ENCODE results near the gene ABCA2.
A peak's percentile ranks its signal among the peaks of the same experiment; 100 is the strongest.

ABCA2 gene

GRCh38 chr9:137030538-137031527 is 2.8 kb upstream of the ABCA2 start:
- Histone ChIP-seq H3K4me3 (ENCODE audit: low read length) (no peak overlapping the region), H3K9me3 (ENCODE audit: insufficient read depth, low read depth, low read length) (no peaks in the 10 kb centered on the region), H3K27me3 (ENCODE audit: insufficient read depth, low read length) (peaks cover 33% of the 10 kb centered on the region), H3K9ac (ENCODE audit: low read depth, low read length) (no peak overlapping the region), H3K36me3 (ENCODE audit: insufficient read depth, low read depth, low read length) (no peaks in the 10 kb centered on the region), H3K27ac (ENCODE audit: low read length) (no peak overlapping the region), H3K4me1 (ENCODE audit: insufficient read depth, low read length) (no peaks in the 10 kb centered on the region)

GRCh38 chr9:137030006-137030405 is 2.0 kb upstream of the ABCA2 start:
- no peaks in the 10 kb centered on the region for H3K9me3 ChIP-seq (ENCODE audit: insufficient read depth, low read depth, low read length)
- no peaks in the 10 kb centered on the region for H3K36me3 ChIP-seq (ENCODE audit: insufficient read depth, low read depth, low read length)
- H3K9ac ChIP-seq (ENCODE audit: low read depth, low read length), result no peak overlapping the region
- H3K4me3 ChIP-seq (ENCODE audit: low read length), result no peak overlapping the region
- no peaks in the 10 kb centered on the region for H3K4me1 ChIP-seq (ENCODE audit: insufficient read depth, low read length)
- H3K27ac ChIP-seq (ENCODE audit: low read length), result no peak overlapping the region
- H3K27me3 ChIP-seq (ENCODE audit: insufficient read depth, low read length), result peaks cover 32% of the 10 kb centered on the region

DNA sequence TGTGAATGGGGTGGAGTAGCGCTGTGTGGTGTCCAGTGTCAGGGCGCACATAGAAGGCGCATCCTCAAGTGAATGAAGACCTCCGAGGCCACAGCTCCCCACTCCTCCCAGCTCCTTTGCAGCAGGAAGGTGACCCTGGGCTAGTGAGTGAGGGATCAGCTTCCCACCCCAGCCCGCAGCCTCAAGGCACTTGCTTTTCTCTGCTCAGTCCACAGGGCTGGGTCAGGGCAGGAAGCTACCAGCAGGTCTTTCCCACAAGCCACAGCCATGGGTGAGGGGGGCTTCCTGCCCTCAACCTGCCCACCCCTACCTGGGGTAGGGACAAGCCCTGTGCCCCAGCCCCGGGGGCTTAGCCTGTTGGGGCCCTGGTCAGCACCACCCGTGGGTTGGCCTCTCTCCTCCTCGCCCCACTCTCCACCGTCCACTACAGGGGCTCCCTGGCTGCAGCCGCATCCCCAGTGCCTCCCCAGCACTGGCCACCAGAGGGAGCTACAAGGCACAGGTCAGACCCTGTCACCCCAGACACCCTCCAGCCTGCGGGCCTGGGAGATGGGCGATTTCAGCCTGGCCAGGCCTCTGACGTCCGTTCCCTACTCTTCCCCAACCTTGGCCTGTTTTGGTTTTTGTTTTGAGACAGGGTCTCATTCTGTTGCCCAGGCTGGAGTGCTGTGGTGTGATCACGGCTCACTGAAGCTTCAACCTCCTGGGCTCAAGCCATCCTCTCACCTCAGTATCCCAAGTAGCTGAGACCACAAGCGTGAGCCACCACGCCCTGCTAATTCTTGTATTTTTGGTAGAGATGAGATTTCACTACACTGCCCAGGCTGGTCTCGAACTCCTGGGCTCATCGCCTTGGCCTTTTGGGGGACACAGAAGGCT is 1.3 kb upstream of the ABCA2 start:
- H3K36me3 ChIP-seq (ENCODE audit: insufficient read depth, low read depth, low read length), result no peaks in the 10 kb centered on the region
- peaks cover 25% of the 10 kb centered on the region for H3K27me3 ChIP-seq (ENCODE audit: insufficient read depth, low read length)
- H3K27ac ChIP-seq (ENCODE audit: low read length), result no peak overlapping the region
- H3K4me1 ChIP-seq (ENCODE audit: insufficient read depth, low read length), result no peaks in the 10 kb centered on the region
- H3K9ac ChIP-seq (ENCODE audit: low read depth, low read length), result no peak overlapping the region
- no peaks in the 10 kb centered on the region for H3K9me3 ChIP-seq (ENCODE audit: insufficient read depth, low read depth, low read length)
- peak overlapping the region; percentile 62; the same call in 1 of the 2 replicates for H3K4me3 ChIP-seq (ENCODE audit: low read length)

- Histone ChIP-seq H3K4me1 (ENCODE audit: insufficient read depth, low read length) (no peaks in the 10 kb centered on the region), H3K27ac (ENCODE audit: low read length) (no peak overlapping the region), H3K27me3 (ENCODE audit: insufficient read depth, low read length) (peaks cover 25% of the 10 kb centered on the region), H3K4me3 (ENCODE audit: low read length) (peak overlapping the region; percentile 62), H3K36me3 (ENCODE audit: insufficient read depth, low read depth, low read length) (no peaks in the 10 kb centered on the region), H3K9me3 (ENCODE audit: insufficient read depth, low read depth, low read length) (no peaks in the 10 kb centered on the region), H3K9ac (ENCODE audit: low read depth, low read length) (no peak overlapping the region)
These were observed 423 bp upstream of the ABCA2 start for GRCh38 chr9:137028263-137029057.

DNA sequence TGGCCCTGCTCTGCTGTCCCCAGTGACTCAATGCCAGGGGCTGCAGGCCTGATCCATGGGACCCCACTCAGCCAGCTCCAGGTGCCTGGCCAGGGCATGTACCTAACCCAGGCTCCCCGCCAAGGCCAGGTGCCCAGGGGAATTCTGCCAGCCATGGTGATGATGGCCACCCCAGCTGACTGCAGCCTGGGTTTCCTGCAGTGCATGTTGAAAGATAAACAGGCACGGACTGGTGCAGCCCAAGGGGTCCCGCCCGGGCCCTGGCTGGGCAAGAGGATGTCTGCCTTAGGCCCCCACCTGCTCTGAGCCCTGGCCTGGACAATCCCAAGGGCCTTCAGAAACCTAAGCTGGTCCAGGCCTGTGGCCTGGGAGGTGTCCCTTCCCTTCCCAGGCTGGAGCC is 1.2 kb downstream of the ABCA2 start:
- Histone ChIP-seq H3K9me3 (ENCODE audit: insufficient read depth, low read depth, low read length) (no peaks in the 10 kb centered on the region), H3K36me3 (ENCODE audit: insufficient read depth, low read depth, low read length) (no peaks in the 10 kb centered on the region), H3K4me1 (ENCODE audit: insufficient read depth, low read length) (no peaks in the 10 kb centered on the region), H3K4me3 (ENCODE audit: low read length) (no peak overlapping the region; the same call in 1 of the 2 replicates), H3K9ac (ENCODE audit: low read depth, low read length) (no peak overlapping the region), H3K27me3 (ENCODE audit: insufficient read depth, low read length) (peaks cover 25% of the 10 kb centered on the region), H3K27ac (ENCODE audit: low read length) (no peak overlapping the region)

GRCh38 chr9:137026384-137026783 is 1.7 kb downstream of the ABCA2 start:
- H3K27ac ChIP-seq (ENCODE audit: low read length), result no peak overlapping the region
- H3K9ac ChIP-seq (ENCODE audit: low read depth, low read length), result no peak overlapping the region
- no peak overlapping the region for H3K4me3 ChIP-seq (ENCODE audit: low read length)

GRCh38 chr9:137025517-137025966 is 2.5 kb downstream of the ABCA2 start:
- Histone ChIP-seq H3K4me3 (ENCODE audit: low read length) (no peak overlapping the region), H3K9ac (ENCODE audit: low read depth, low read length) (no peak overlapping the region), H3K27me3 (ENCODE audit: insufficient read depth, low read length) (peaks cover 25% of the 10 kb centered on the region), H3K27ac (ENCODE audit: low read length) (no peak overlapping the region), H3K9me3 (ENCODE audit: insufficient read depth, low read depth, low read length) (no peaks in the 10 kb centered on the region), H3K4me1 (ENCODE audit: insufficient read depth, low read length) (no peaks in the 10 kb centered on the region), H3K36me3 (ENCODE audit: insufficient read depth, low read depth, low read length) (no peaks in the 10 kb centered on the region)

More at GRCh38 chr9:137026384-137026783, 1.7 kb downstream of the ABCA2 start:
- Histone ChIP-seq H3K36me3 (ENCODE audit: insufficient read depth, low read depth, low read length) (no peaks in the 10 kb centered on the region), H3K4me1 (ENCODE audit: insufficient read depth, low read length) (no peaks in the 10 kb centered on the region), H3K27me3 (ENCODE audit: insufficient read depth, low read length) (peaks cover 25% of the 10 kb centered on the region), H3K9me3 (ENCODE audit: insufficient read depth, low read depth, low read length) (no peaks in the 10 kb centered on the region)

DNA sequence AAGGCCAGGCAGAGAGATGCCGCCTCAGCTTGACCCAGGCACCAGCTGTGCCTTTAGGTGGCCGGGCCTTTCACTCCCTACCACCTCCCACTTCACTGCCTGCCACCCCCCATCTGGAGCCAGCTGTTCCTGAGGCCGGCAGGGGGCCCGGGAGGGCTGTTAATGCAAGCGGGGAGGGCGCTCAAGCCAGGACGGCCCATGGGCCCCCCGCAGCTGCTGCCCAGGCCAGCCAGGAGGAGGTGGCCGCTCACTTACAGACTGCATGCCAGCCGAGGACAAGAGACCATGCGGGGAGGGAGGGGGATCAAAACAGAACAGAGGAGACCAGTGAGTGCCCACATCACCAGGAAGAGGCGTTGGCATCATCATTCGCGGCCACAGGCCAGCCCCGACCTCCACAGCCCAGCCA is 4.5 kb downstream of the ABCA2 start:
- H3K4me1 ChIP-seq (ENCODE audit: insufficient read depth, low read length), result no peaks in the 10 kb centered on the region
- no peaks in the 10 kb centered on the region for H3K9me3 ChIP-seq (ENCODE audit: insufficient read depth, low read depth, low read length)
- no peak overlapping the region for H3K4me3 ChIP-seq (ENCODE audit: low read length)
- peaks cover 17% of the 10 kb centered on the region for H3K27me3 ChIP-seq (ENCODE audit: insufficient read depth, low read length)
- no peak overlapping the region for H3K9ac ChIP-seq (ENCODE audit: low read depth, low read length)
- no peak overlapping the region for H3K27ac ChIP-seq (ENCODE audit: low read length)
- no peaks in the 10 kb centered on the region for H3K36me3 ChIP-seq (ENCODE audit: insufficient read depth, low read depth, low read length)

DNA sequence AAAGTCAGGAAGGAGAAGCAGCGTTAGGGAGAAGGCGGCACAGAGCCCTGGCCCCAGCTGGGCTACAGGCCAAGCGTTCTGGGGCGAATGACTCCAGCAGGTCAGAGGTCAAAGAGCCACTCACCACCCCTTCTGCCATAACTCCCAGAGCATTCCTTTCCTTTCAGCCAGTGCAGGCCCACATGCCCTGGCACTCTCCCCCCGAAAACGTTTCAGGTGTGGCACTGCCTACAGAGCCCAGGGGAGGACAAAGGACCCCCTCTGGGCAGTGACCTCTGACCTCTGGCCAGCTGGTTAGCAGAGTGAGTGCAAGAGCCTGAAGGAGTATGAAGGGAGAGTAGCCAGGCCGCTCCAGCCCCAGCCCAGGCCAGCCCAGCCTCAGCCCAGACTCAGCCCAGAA is 4.9 kb downstream of the ABCA2 start:
- no peaks in the 10 kb centered on the region for H3K36me3 ChIP-seq (ENCODE audit: insufficient read depth, low read depth, low read length)
- H3K9me3 ChIP-seq (ENCODE audit: insufficient read depth, low read depth, low read length), result no peaks in the 10 kb centered on the region
- no peak overlapping the region for H3K9ac ChIP-seq (ENCODE audit: low read depth, low read length)
- no peaks in the 10 kb centered on the region for H3K4me1 ChIP-seq (ENCODE audit: insufficient read depth, low read length)
- no peak overlapping the region for H3K27ac ChIP-seq (ENCODE audit: low read length)
- H3K4me3 ChIP-seq (ENCODE audit: low read length), result no peak overlapping the region
- peaks cover 14% of the 10 kb centered on the region for H3K27me3 ChIP-seq (ENCODE audit: insufficient read depth, low read length)

DNA sequence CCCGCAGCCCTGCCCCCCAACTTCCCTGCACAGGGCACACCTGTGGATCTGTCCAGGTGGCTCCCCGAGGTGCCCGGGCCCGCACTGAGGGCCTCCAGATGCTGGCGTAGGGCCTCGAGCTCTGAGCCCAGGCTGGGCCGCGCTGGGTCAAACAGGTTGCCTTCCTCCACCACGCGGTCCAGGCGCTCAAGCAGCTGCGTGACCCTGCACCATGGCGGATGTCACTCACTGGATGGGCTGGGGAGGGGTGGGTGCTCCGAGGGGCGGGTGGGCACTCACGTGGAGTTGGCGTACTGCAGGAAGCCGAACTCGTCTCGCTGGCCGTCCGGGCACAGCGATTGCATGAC is 5.4 kb downstream of the ABCA2 start:
- no peaks in the 10 kb centered on the region for H3K4me1 ChIP-seq (ENCODE audit: insufficient read depth, low read length)
- peaks cover 14% of the 10 kb centered on the region for H3K27me3 ChIP-seq (ENCODE audit: insufficient read depth, low read length)
- no peaks in the 10 kb centered on the region for H3K9me3 ChIP-seq (ENCODE audit: insufficient read depth, low read depth, low read length)
- H3K27ac ChIP-seq (ENCODE audit: low read length), result no peak overlapping the region
- no peak overlapping the region for H3K9ac ChIP-seq (ENCODE audit: low read depth, low read length)
- no peak overlapping the region for H3K4me3 ChIP-seq (ENCODE audit: low read length)
- no peaks in the 10 kb centered on the region for H3K36me3 ChIP-seq (ENCODE audit: insufficient read depth, low read depth, low read length)

DNA sequence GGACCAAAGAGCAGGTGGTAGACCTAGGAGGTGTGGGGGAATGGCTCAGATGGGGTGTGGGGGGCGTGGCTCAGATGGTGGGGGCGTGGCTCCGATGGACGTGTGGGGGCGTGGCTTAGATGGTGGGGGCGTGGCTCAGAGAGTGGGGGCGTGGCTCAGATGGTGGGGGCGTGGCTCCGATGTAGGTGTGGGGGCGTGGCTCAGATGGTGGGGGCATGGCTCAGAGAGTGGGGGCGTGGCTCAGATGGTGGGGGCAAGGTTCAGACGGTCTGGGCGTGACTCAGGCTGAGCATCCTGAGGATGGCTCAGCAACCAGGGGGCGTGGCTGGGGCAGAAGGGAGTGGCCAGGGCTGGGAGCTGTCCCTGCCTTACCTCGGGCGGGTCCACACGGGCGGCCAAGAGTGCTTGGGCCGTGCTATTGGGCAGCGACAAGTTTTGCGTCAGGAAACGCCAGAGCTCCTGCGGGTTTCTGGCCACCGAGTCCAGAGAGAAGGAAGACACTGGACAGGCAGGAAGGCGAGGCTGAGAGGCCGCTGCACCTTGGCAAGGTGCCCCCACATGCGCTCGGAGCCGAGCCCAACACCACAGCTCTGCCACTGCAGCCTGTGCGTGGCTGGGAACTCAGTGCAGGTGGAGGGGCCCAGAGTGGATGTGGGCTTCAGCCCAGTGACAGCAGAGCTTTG is 5.9 kb downstream of the ABCA2 start:
- H3K36me3 ChIP-seq (ENCODE audit: insufficient read depth, low read depth, low read length), result no peaks in the 10 kb centered on the region
- H3K9ac ChIP-seq (ENCODE audit: low read depth, low read length), result no peak overlapping the region
- H3K4me1 ChIP-seq (ENCODE audit: insufficient read depth, low read length), result no peaks in the 10 kb centered on the region
- H3K4me3 ChIP-seq (ENCODE audit: low read length), result no peak overlapping the region
- H3K27ac ChIP-seq (ENCODE audit: low read length), result no peak overlapping the region
- peaks cover 8% of the 10 kb centered on the region for H3K27me3 ChIP-seq (ENCODE audit: insufficient read depth, low read length)
- H3K9me3 ChIP-seq (ENCODE audit: insufficient read depth, low read depth, low read length), result no peaks in the 10 kb centered on the region

Data from iPS-20b (cell line).